Astrocyte of the cerebellum (primary cell): ENCODE measurements around the gene GABARAP.
A peak's percentile ranks its signal among the peaks of the same experiment; 100 is the strongest.

ENCODE experiments used
- DNase-seq: peaks from one replicate; pipeline ENCODE4 v3.0.0-alpha.2; 2011; ENCODE audit warnings: low read depth
- H3K4me3 ChIP-seq: 2 replicates; pipeline ENCODE4 v1.5.1; 2011; ENCODE audit warnings: mild to moderate bottlenecking, low read depth, low read length, moderate library complexity
- CTCF ChIP-seq: IDR thresholded peaks from 2 replicates; pipeline ENCODE4 v1.5.1; 2012; ENCODE audit warnings: low read length, low read depth, moderate library complexity, mild to moderate bottlenecking; ENCODE audit errors: missing control alignments
- in situ Hi-C: cut with HindIII; loops from 2 replicates; pipeline ENCODE4 v1.10.0; 2017; ENCODE audit warnings: low sequenced_read_pairs

The GABARAP gene

GRCh38 chr17:7283471-7284216, 41.4 kb upstream of the GABARAP start:
- H3K4me3 ChIP-seq = no peak overlapping the region
- no peak for TF ChIP-seq CTCF
- in situ Hi-C loops = no loop called here
- DNase-seq = no peak

GRCh38 chr17:7282752-7283321, 40.6 kb upstream of the GABARAP start:
- TF ChIP-seq CTCF = no peak
- no peak overlapping the region for H3K4me3 ChIP-seq
- in situ Hi-C loops = no loop called here
- no peak for DNase-seq

- H3K4me3 ChIP-seq = peak overlapping the region; percentile 31
- no peak for TF ChIP-seq CTCF
- in situ Hi-C loops = no loop called here
- DNase-seq = no peak
Observed at GRCh38 chr17:7281953-7282751, 39.9 kb upstream of the GABARAP start.

GRCh38 chr17:7281074-7281952, 39.1 kb upstream of the GABARAP start, which contains the start of gene SLC2A4:
TSS of gene SLC2A4 (plus strand) at chr17:7281718. CDS start at chr17:7281935, 217 bp downstream.
- in situ Hi-C loops = no loop called here
- no peak for TF ChIP-seq CTCF
- peak within 1 kb of the TSS; percentile 31 for H3K4me3 ChIP-seq
- peak; percentile 67 for DNase-seq

- H3K4me3 ChIP-seq = peak overlapping the region; percentile 31
- in situ Hi-C loops = no loop called here
- DNase-seq = peak; percentile 53
- peak; percentile 89 for TF ChIP-seq CTCF
Observed at GRCh38 chr17:7280519-7281073, 38.3 kb upstream of the GABARAP start.
